Measurements from ENCODE around the gene FERMT2. TPM values are rescaled to one million over a fixed set of nuclear protein-coding genes. Genes with fewer than 3 reads are reported as not detected.
"Not testable (repeated sequence)": the region's sequence is repeated elsewhere in the genome, so short reads cannot be mapped to it uniquely, and the experiment has no call there.

The FERMT2 gene
- total RNA-seq, 1 experiment from 2014 or later, result 40.8 TPM

GRCh38 chr14:52871606-52872005, 79.2 kb downstream of the FERMT2 start:
- no TSS peak for BruUV-seq (replicated peaks)
- Histone ChIP-seq H3K27me3 (replicated peaks; ENCODE audit: control insufficient read depth, insufficient read depth, low read length) (no peaks in the 10 kb centered on the region), H3K4me1 (no peaks in the 10 kb centered on the region), H3K36me3 (ENCODE audit: control insufficient read depth, insufficient read depth, low read length) (no peaks in the 10 kb centered on the region), H3K9me3 (no peaks in the 10 kb centered on the region), H3K4me3 (ENCODE audit: low read depth, low read length) (no peak overlapping the region)
- H3K4me3 Mint-ChIP-seq (ENCODE audit: unreplicated experiment), result no peak overlapping the region
- peaks cover 17% of the 10 kb centered on the region for H3K36me3 Mint-ChIP-seq (ENCODE audit: insufficient read depth, unreplicated experiment)
- no peaks in the 10 kb centered on the region for H3K9me3 Mint-ChIP-seq (ENCODE audit: unreplicated experiment)
- H3K27ac Mint-ChIP-seq (ENCODE audit: unreplicated experiment), result no peak overlapping the region
- CTCF ChIA-PET, result no interaction called here
- H3K4me1 Mint-ChIP-seq (ENCODE audit: low read depth, unreplicated experiment), result no peaks in the 10 kb centered on the region
- H3K27me3 Mint-ChIP-seq (ENCODE audit: insufficient read depth, unreplicated experiment), result no peaks in the 10 kb centered on the region
- POLR2A ChIA-PET, result no interaction called here
- no peak for DNase-seq
- intact Hi-C loops (cut with micrococcal nuclease; ENCODE audit: unreplicated experiment), result no loop called here
- no peak for TF ChIP-seq CTCF (IDR thresholded peaks at IDR 0.05; ENCODE audit: insufficient read depth in 1 of 2, low read depth in 1 of 2, low read length in 1 of 2, severe bottlenecking in 1 of 2, unreplicated experiment in 1 of 2)

- H3K4me3 ChIP-seq (ENCODE audit: low read depth, low read length), result no peak overlapping the region
- no peak for DNase-seq
- BruUV-seq (replicated peaks), result no TSS peak
- Mint-ChIP-seq H3K4me3 (ENCODE audit: unreplicated experiment) (no peak overlapping the region), H3K27ac (ENCODE audit: unreplicated experiment) (no peak overlapping the region), H3K36me3 (ENCODE audit: insufficient read depth, unreplicated experiment) (peaks cover 14% of the 10 kb centered on the region), H3K9me3 (ENCODE audit: unreplicated experiment) (no peaks in the 10 kb centered on the region), H3K4me1 (ENCODE audit: low read depth, unreplicated experiment) (no peaks in the 10 kb centered on the region), H3K27me3 (ENCODE audit: insufficient read depth, unreplicated experiment) (no peaks in the 10 kb centered on the region)
- ChIA-PET POLR2A (no interaction called here), CTCF (no interaction called here)
- no peaks in the 10 kb centered on the region for H3K27me3 ChIP-seq (replicated peaks; ENCODE audit: control insufficient read depth, insufficient read depth, low read length)
- intact Hi-C loops (cut with micrococcal nuclease; ENCODE audit: unreplicated experiment), result no loop called here
- H3K36me3 ChIP-seq (ENCODE audit: control insufficient read depth, insufficient read depth, low read length), result no peaks in the 10 kb centered on the region
- H3K4me1 ChIP-seq, result no peaks in the 10 kb centered on the region
- no peak for TF ChIP-seq CTCF (IDR thresholded peaks at IDR 0.05; ENCODE audit: insufficient read depth in 1 of 2, low read depth in 1 of 2, low read length in 1 of 2, severe bottlenecking in 1 of 2, unreplicated experiment in 1 of 2)
- no peaks in the 10 kb centered on the region for H3K9me3 ChIP-seq
Measured at GRCh38 chr14:52868911-52869618, 81.8 kb downstream of the FERMT2 start.

GRCh38 chr14:52864893-52865292, 86.0 kb downstream of the FERMT2 start:
- intact Hi-C loops (cut with micrococcal nuclease; ENCODE audit: unreplicated experiment); BruUV-seq (replicated peaks); H3K4me3 Mint-ChIP-seq (ENCODE audit: unreplicated experiment): not testable (repeated sequence)

More at GRCh38 chr14:52864893-52865292, 86.0 kb downstream of the FERMT2 start:
- H3K27me3 Mint-ChIP-seq (ENCODE audit: insufficient read depth, unreplicated experiment); H3K36me3 ChIP-seq (ENCODE audit: control insufficient read depth, insufficient read depth, low read length); H3K36me3 Mint-ChIP-seq (ENCODE audit: insufficient read depth, unreplicated experiment); H3K9me3 ChIP-seq; H3K27ac Mint-ChIP-seq (ENCODE audit: unreplicated experiment); CTCF ChIA-PET; H3K4me1 ChIP-seq; H3K4me1 Mint-ChIP-seq (ENCODE audit: low read depth, unreplicated experiment); H3K4me3 ChIP-seq (ENCODE audit: low read depth, low read length); H3K27me3 ChIP-seq (replicated peaks; ENCODE audit: control insufficient read depth, insufficient read depth, low read length); DNase-seq; H3K9me3 Mint-ChIP-seq (ENCODE audit: unreplicated experiment): not testable (repeated sequence)
- POLR2A ChIA-PET, result interaction anchor here (0.6 kb wide), 1 partner anchor 76 kb away, joined by 3 read pairs; no protein-coding TSS in a partner anchor

All from Caco-2 (cell line).